Left kidney (tissue), 2 donors: ENCODE measurements around the gene PPIL4. TPM values are rescaled to one million over a fixed set of nuclear protein-coding genes. Genes with fewer than 3 reads are reported as not detected.
"Not testable (repeated sequence)": the region's sequence is repeated elsewhere in the genome, so short reads cannot be mapped to it uniquely, and the experiment has no call there.

Experiments used
- DNase-seq: peaks from one replicate; pipeline ENCODE4 v3.0.0-alpha.2; 2013
- polyA plus RNA-seq: library from polyadenylated mRNA; unstranded; fragments of 120-200 nt; gene quantifications from one replicate; pipeline ENCODE4 v1.2.1, GENCODE V29; 2013; ENCODE audit not compliant: insufficient read length

The PPIL4 gene
- polyA plus RNA-seq, 1 donor: 66.2 TPM

GRCh38 chr6:149484733-149485700, 60.8 kb downstream of the PPIL4 start, which contains the start of gene ZC3H12D:
Gene ZC3H12D, minus strand, starts transcription at chr6:149485014. Its CDS starts 10,471 bp downstream, at chr6:149474543.
- DNase-seq: no peak

DNA sequence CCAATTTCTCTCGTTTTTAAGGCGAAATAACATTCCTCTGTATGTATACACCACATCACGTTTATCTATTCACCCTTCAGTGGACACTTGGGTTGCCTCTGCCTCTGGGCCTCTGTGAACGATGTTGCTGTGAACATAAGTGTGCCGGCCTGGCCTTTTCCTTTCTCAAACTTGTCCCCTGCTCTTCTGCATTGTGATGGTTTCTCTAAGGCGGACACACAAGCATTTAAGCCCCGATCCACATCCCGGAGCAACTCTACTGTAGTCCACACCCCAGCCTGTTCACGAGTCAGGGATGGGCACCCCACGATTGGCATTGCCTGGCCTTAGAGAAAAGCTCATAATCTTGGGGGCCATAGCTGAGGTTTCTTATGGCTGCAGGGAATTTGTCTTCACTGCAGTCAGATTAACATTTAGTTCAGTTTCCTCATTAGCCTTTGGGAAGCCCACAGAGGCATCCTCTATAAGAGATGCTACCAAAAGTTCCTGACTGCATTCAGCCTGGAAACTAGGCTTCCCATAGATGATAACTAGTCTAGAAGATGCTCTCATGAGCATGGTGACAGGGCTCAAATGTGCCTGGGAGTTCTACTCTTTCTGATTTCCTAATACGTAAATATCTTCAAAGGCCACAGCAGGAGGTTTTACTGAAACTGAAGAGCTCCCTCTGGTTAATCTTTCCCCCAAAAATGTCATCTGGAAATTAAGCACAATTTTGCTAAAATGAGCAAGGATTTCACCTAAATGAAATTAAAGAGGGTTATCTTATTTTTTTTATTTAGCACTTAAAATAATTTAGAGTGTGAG, 61.8 kb downstream of the PPIL4 start:
- DNase-seq: no peak

DNA sequence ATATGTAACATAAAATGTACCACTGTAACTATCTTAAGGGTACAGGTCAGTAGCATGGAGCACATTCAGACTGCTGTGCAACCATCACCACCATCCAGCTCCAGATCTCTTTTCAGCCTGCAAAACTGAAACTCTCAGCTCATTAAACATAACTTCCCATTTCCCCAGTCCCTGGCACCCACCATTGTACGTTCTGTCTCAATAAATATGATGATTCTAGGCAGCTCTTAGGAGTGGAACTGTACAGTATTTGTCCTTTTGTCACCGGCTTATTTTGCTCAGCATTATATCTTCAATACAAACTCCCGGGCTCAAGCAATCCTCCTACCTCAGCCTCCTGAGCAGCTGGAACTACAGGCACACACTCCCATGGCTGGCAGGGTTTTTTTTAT, 62.5 kb downstream of the PPIL4 start:
- DNase-seq: no peak

DNA sequence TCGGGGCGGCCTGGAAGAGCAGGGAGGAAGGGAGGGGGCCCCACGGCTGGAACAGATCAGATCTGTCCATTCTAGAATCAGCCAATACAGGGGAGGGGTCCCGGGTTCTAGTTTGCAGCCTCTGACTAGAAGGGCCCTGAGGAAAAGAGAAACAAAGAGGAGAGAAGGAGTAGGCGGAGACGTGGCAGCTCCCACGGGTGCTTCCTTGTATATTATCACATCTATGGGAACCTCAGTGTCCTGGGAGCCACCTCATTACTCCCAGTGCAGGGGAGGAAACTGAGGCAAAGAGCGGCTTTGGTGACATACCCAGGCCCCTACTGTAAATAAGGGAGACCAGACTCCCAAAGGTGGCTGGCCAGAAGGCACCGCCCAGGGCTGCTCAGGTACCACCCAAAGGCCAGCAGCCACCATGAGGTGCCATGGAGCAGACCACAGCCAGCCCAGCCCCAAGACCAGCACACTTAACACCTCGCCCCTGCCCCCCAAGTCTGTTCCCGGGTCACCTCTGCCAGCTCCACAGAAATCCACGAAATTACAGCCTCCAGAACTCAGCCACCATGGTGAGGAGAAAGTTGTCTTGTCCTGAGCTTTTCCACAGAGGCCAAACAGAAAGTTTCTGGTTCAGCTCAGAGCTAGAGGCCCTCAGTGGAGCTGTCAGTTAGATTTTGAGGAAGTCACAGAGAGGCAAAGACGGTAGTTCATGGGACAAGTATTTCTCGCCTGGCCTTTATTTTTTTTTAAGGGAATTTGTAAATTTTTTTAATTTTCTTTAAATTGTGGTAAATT, 63.1 kb downstream of the PPIL4 start:
- DNase-seq: no peak

GRCh38 chr6:149480502-149481280, 65.2 kb downstream of the PPIL4 start:
- no peak for DNase-seq

DNA sequence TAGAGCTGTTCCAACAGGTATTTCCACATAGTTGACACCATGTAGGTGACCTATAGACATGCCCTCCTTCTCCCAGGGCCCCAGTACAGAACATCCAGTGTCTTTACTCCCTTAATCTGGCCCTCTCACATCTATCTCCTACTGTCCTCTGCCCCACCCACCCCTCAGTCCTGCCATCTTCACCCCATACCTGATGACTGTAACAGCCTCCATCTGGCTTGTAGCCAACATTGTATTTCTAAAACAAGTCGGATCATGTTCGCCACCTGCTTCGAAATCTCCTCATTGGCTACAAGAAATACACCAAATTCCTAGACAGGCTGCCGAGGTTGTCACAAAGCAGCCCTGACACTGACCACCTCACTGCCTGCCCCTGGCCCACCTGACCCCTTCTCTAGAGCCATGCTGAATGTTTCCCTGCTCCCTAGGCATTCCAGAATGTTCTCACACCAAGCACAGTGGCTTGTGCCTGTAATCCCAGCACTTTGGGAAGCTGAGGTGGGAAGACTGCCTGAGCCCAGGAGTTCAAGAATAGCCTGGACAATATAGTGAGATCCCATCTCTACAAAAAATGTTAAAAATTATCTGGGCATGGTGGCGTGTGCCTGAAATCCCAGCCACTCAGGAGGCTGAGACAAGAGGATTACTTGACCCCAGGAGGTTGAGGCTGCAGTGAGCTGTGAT, 67.1 kb downstream of the PPIL4 start:
- DNase-seq: no peak

DNA sequence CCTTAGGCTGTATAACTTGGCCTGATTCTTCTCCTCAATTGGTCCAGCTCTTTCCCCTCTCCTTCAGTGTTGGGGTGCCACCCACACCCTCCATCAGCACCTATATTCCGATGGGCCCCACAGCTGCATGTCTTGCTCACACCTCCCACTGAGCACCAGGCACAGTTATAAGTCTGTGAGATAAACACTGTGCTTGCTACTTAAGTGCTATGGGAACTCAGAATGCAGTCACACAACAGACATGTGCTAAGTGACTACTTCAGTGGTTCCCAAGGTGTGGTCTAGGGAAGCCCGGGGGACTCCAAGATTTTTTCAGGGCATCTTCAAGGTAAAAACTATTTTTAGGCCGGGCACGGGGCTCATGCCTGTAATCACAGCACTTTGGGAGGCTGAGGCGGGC, 68.3 kb downstream of the PPIL4 start:
- DNase-seq: no peak

DNA sequence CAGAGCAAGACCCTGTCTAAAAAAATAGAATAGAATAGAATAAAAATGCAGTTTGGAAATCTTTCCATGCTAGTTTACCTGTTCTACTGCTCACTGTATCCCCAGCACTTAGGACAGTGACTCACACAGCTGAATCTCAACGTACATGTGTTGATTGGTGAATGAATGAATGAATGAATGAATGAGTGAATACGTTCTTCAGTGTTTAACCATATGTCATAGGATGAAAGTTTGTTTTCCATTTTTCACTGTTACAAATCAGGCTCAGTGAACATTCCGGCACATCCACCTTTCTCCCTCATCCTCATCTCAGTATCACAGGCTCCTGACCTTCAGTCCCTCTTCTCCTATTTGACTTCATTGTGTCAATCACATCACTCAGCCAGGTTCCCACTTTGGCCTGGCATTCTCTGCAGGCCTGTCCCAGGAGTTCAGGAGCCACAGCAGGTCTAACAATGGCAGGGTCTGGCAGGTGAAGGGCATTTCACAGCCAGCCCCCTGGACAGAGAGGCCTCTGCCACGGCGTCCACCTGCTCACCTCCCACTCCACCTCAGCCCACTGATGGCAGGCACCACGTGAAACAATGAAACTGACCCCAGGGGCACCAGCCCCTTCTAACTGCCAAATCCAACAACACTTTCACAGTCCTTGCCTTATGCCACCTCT, 68.9 kb downstream of the PPIL4 start:
- no peak for DNase-seq

- DNase-seq: no peak
Measured at GRCh38 chr6:149474108-149474935, 71.5 kb downstream of the PPIL4 start.

GRCh38 chr6:149473080-149474052, 72.5 kb downstream of the PPIL4 start:
- no peak for DNase-seq

DNA sequence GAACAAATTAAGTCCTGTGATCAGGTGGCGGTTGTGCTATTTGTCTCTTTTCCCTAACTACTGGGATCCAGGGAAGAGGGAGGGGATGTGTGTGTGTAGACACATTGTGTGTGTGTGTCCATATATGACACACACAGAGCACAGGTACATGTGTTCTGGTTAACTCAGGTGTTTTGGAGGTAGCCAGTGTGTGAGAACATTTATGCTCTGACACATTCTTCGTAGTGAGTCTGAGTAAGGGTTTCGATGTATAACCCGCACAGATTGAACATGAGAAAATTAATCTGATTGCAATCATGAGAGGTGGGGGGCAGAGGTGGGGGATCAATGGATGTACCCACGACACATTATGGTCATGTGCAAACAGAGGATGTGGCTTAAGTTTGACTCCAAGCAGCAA, 73.6 kb downstream of the PPIL4 start:
- DNase-seq: no peak

GRCh38 chr6:149471801-149472200, 74.0 kb downstream of the PPIL4 start:
- no peak for DNase-seq

DNA sequence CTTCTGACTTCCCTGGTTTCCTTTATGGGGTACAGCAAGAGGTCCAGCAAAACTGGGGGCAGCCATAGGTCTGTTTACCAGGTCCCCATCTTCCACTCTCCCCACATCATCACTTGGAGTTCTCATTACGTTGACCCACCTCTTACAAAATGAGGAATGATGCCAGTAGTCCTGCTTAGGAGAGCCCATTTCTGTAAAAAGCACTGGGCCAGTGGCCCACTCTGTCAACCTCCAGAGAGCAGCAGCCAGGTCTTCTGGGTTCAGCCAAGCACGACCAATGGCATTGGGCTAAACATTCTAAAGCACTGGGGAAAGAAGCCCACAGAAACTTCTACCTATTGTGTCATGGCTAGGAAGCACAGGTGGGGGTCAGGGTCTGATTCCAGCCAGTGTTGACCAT, 74.9 kb downstream of the PPIL4 start:
- no peak for DNase-seq

GRCh38 chr6:149468179-149468578, 77.7 kb downstream of the PPIL4 start:
- no peak for DNase-seq

- DNase-seq: no peak
Measured at GRCh38 chr6:149467265-149467664, 78.6 kb downstream of the PPIL4 start.

GRCh38 chr6:149464411-149464810, 81.4 kb downstream of the PPIL4 start:
- no peak for DNase-seq

DNA sequence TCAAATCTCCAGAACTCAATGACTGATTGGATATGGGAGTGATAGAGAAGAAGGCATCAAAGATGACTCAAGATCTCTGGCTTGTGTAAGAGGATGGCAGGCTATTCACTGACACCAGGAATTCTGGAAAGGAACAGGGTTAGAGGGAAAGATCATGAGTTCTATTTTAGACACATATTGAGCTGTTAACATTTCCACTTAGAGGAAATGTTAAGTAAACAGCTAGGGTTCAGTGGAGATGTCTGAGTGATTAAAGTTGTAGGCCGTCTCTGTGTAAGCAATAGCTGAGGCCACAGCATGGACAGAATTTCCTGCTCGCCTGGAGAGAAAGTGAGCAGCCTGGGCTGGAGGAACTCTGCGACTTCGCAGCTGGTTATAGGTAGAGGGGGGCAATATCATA, 82.1 kb downstream of the PPIL4 start:
- no peak for DNase-seq

GRCh38 chr6:149462712-149463111, 83.1 kb downstream of the PPIL4 start:
- DNase-seq: not testable (repeated sequence)
